ENCODE data around the gene SLC25A33.
A peak's percentile ranks its signal among the peaks of the same experiment; 100 is the strongest.

SLC25A33 gene

GRCh38 chr1:9494936-9495758 lies 44.1 kb upstream of the SLC25A33 start (continued):
- no peak for TF ChIP-seq ZNF776 (tag by site-specific recombination; IDR thresholded peaks at IDR 0.05; ENCODE audit: borderline replicate concordance)
- peak; percentile 73 for TF ChIP-seq ZNF561 (tag by site-specific recombination; IDR thresholded peaks at IDR 0.05; ENCODE audit: borderline replicate concordance)
- TF ChIP-seq ZNF112 (tag by site-specific recombination; IDR thresholded peaks at IDR 0.05): no peak
- TF ChIP-seq ZNF221 (tag by site-specific recombination; IDR thresholded peaks at IDR 0.05; ENCODE audit: borderline replicate concordance): no peak
- TF ChIP-seq ZNF174 (tag by site-specific recombination; IDR thresholded peaks at IDR 0.05): no peak
- no peak for TF ChIP-seq HOXD13 (CRISPR knock-in tag; IDR thresholded peaks at IDR 0.05; ENCODE audit: borderline replicate concordance)
- TF ChIP-seq TSHZ1 (tag by site-specific recombination; IDR thresholded peaks at IDR 0.05; ENCODE audit: borderline replicate concordance): 0 out of 2 replicates have a peak, but pooled peaks have one; percentile 17
- TF ChIP-seq ZNF621 (tag by site-specific recombination; IDR thresholded peaks at IDR 0.05): no peak
- TF ChIP-seq ZNF654 (tag by site-specific recombination; IDR thresholded peaks at IDR 0.05; ENCODE audit: low read depth): peak; percentile 20
- peak; percentile 77 for TF ChIP-seq ZNF629 (tag by site-specific recombination; IDR thresholded peaks at IDR 0.05)
- TF ChIP-seq GLIS2 (tag by site-specific recombination; IDR thresholded peaks at IDR 0.05): peak; percentile 49; the same call in 1 of the 2 replicates
- no peak for TF ChIP-seq ZNF23 (tag by site-specific recombination; IDR thresholded peaks at IDR 0.05; ENCODE audit: borderline replicate concordance)
- no peak for TF ChIP-seq REPIN1 (tag by site-specific recombination; IDR thresholded peaks at IDR 0.05; ENCODE audit: low read depth)
- TF ChIP-seq ZNF341 (tag by site-specific recombination; IDR thresholded peaks at IDR 0.05; ENCODE audit: low read depth): no peak
- peak; percentile 63; the same call in 1 of the 2 replicates for TF ChIP-seq ZNF184 (tag by site-specific recombination; IDR thresholded peaks at IDR 0.05)
- TF ChIP-seq ZNF670 (tag by site-specific recombination; IDR thresholded peaks at IDR 0.05; ENCODE audit: low read depth): no peak
- peak; percentile 19; the same call in 1 of the 2 replicates for TF ChIP-seq GLIS1 (tag by site-specific recombination; IDR thresholded peaks at IDR 0.05)
- 0 out of 2 replicates have a peak, but pooled peaks have one; percentile 61 for TF ChIP-seq ZNF600 (tag by site-specific recombination; IDR thresholded peaks at IDR 0.05)
- TF ChIP-seq PBX3 (CRISPR knock-in tag; IDR thresholded peaks at IDR 0.05): 0 out of 2 replicates have a peak, but pooled peaks have one; percentile 52
- TF ChIP-seq, protein P1, sequence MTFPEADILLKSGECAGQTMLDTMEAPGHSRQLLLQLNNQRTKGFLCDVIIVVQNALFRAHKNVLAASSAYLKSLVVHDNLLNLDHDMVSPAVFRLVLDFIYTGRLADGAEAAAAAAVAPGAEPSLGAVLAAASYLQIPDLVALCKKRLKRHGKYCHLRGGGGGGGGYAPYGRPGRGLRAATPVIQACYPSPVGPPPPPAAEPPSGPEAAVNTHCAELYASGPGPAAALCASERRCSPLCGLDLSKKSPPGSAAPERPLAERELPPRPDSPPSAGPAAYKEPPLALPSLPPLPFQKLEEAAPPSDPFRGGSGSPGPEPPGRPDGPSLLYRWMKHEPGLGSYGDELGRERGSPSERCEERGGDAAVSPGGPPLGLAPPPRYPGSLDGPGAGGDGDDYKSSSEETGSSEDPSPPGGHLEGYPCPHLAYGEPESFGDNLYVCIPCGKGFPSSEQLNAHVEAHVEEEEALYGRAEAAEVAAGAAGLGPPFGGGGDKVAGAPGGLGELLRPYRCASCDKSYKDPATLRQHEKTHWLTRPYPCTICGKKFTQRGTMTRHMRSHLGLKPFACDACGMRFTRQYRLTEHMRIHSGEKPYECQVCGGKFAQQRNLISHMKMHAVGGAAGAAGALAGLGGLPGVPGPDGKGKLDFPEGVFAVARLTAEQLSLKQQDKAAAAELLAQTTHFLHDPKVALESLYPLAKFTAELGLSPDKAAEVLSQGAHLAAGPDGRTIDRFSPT (tag by site-specific recombination; IDR thresholded peaks at IDR 0.05): peak; percentile 91
- TF ChIP-seq ZNF785 (tag by site-specific recombination; IDR thresholded peaks at IDR 0.05): peak; percentile 54; the same call in 1 of the 2 replicates
- no peak for TF ChIP-seq ZNF645 (tag by site-specific recombination; IDR thresholded peaks at IDR 0.05)
- peak; percentile 96 for TF ChIP-seq ZNF529 (tag by site-specific recombination; IDR thresholded peaks at IDR 0.05; ENCODE audit: insufficient replicate concordance)
- no peak for TF ChIP-seq ZNF747 (tag by site-specific recombination; IDR thresholded peaks at IDR 0.05)
- peak; percentile 88 for TF ChIP-seq ZNF2 (tag by site-specific recombination; IDR thresholded peaks at IDR 0.05)
- peak; percentile 43; the same call in 1 of the 2 replicates for TF ChIP-seq BCL11B (tag by site-specific recombination; IDR thresholded peaks at IDR 0.05; ENCODE audit: low read depth)
- no peak for TF ChIP-seq ZNF791 (tag by site-specific recombination; IDR thresholded peaks at IDR 0.05)
- no peak for TF ChIP-seq ZNF280D (tag by site-specific recombination; IDR thresholded peaks at IDR 0.05)
- peak; percentile 79 for TF ChIP-seq ZNF335 (tag by site-specific recombination; conservative IDR thresholded peaks at IDR 0.05)

All from HEK293 (cell line).